Fibroblast of skin of left quadriceps (primary cell): ENCODE results near the gene MTHFD1.

Experiments used
- DNase-seq, 2 experiments: peaks; one replicate each; pipeline ENCODE4 v3.0.0-alpha.2; 2013; ENCODE audit warnings: low read depth in 2 of 2

Gene MTHFD1

GRCh38 chr14:64495252-64495651 lies 107.1 kb downstream of the MTHFD1 start:
- DNase-seq = no peak

DNA sequence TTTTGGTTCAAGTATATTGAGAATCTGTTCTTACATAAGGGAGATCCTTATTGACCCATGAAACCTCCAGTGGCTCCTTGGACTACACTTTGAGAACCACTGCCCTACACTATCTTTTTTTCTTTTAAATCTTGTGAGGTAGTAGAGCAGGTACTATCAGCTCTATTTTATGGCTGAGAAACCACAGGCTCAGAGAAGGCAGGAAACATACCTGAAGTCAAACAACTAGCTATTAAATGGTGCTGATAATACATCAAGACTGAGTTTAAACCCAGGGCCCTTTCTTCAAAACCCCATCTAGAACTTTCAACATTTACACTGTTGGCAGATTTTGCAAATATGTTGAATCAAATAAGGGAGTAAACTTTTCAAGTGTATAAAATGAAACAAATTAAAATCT lies 108.6 kb downstream of the MTHFD1 start:
- no peak for DNase-seq

GRCh38 chr14:64500088-64500487 lies 111.9 kb downstream of the MTHFD1 start:
- DNase-seq = no peak

DNA sequence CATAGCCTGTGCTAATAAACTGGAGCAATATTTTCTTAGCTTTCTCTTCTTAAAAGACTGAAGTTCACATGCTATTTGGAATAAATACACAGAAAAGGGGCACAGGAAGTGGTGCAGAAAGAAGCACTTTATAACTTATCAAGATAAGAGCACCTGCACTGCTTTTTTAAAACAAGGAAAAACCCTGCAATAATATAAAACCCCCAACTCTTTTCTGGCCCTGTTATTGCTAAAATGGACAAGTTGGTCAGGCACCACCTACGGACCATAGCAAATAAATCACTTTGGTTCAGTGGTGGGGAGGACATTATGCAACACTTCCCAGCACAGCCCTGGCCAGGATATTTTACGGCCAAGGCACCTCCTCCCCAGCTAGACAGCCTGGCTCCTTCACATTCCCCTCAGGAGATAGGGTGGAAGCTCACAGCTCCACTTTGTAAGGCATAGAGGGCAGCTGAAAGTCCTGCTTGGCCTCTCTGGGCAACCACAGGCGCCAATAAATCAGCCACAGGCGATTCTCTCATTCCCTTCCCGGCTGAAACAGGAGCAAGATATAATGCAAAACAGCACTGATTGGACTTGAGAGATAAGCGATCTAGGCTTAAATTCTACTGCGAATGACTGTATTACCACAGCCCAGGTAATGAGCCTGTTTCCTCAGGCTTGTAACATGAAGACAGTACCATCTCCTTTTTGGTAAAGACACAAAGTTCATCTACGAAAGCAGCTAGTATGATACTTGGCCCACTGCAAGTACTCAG lies 113.4 kb downstream of the MTHFD1 start:
- peak; percentile 18 to 37 for DNase-seq

DNA sequence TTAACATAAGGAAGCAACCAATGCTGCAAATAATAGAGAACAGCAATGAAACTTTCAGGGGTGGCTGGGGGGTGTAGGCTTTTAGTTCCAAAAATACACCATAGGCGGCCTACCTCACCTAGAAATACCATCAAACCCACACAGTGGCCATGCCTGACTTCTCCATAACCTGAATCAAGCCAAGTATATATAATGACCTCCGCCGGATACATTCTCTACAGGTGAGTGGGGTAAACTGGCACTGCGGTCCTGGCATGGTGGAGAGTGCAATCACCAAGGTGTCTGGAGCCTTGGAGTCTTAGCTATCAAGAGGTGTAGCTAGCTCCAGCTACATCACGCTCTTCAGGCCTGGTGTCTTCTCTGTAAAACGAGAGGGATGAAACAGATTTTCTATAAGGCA lies 114.3 kb downstream of the MTHFD1 start:
- DNase-seq = no peak

DNA sequence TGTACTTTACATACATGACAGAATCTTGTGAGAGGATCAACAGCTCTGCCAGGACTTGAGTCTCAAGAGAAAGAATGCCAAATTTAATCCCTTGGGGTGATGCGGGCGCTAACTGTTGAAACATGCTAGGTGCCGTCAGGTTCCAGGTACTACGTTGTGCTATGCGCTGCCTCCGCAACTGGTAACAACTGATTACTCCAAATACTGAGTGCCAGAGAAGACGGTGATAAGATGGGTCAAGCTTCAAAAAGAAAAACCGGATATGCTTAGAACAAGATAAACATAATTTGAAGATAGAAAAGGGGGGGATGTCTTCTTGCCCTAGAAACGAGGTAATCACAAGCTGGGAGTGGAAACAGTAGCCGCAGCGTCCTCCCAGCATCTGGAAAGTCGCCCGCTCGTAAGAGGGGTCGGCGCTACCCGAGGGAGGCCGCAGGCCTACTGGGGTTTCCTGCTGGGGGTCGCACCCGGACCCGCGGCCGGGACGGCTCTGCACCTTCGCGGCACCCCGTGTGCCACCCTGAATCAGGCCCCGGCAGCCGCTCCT lies 114.8 kb downstream of the MTHFD1 start:
- no peak for DNase-seq

DNA sequence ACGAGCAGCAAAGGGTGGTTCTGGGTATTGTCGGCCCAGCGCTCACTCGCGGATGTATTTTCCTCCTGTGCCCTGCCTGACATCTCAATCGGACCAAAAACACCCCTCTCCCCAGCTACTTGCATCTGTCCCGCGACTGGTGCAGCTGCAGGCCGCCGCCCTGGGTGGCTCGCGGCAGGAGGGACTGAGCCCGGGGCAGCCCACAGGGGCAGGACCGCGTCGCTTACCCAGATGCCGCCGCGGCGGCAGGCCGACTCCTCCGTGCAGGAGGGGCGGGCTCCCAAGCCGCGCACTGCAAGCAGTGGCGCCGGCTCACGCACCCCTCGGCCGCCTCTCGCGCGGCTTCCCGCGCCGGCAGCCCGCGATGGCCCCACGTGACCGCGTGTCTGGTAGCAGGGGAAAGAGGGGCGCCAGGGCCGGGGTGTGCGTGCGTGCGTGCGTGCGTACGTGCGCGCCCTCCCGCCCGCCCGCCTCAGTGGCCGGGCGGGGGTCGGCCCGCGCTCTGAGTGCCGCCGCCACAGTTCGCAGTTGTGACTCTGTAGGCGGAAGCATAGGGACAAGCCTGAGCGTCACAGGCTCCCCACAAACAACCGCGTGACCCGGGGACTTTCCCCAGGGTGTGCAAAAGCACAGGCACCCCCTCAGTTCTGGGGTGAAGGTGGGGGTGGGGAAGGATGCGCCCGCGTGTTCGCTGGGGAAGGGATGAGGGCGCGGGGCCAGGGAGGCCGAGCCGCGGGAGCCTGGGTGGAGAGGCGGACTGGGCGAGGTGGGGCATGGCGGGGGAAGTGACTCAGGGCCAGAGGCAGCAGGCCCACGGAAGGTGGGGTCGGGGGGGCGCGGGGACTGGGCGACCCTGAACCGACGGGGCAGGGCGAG lies 115.5 kb downstream of the MTHFD1 start, which contains the start of gene ZBTB25:
TSS of gene ZBTB25 (minus strand) at position 405 of the 876 bp plus-strand sequence. CDS start 13,305 bp downstream, outside the sequence.
- peak; percentile 87 to 90 for DNase-seq

GRCh38 chr14:64504310-64504896 lies 116.2 kb downstream of the MTHFD1 start, which contains the start of gene ZBTB1:
TSS of gene ZBTB1 (plus strand) at chr14:64504770. CDS start at chr14:64521505, 16,735 bp downstream.
- peak; percentile 69 for DNase-seq

- DNase-seq = peak; percentile 77
Observed at GRCh38 chr14:64504897-64505794, 117.0 kb downstream of the MTHFD1 start.

- no peak for DNase-seq
Observed at GRCh38 chr14:64506721-64507120, 118.6 kb downstream of the MTHFD1 start.

GRCh38 chr14:64507376-64508156 lies 119.4 kb downstream of the MTHFD1 start:
- DNase-seq = no peak

DNA sequence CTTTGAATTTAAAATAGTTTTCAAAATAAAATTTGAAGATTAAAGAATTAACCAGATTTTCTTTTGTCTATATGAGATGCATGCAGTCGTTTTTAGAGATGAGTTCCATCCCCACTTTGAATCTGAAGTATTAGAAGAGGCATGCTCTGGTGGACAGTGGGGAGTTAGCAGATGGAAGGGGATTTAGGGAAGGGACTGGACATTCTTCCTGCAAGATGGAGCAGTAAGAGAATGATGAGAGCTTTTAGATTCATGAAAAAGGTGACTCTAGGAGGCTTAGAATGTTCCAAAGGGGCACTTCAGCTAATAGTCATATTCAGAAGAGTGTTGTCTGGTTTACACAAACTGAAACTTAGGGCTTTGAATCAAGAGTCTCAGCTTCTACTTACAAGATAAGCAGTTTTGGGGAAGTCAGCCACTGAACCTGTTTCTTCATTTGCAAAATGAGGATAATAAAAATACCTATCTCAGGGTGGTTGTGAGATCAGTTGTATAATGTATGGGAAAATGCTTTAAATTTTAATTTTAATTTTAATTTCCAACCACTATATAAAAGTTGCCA lies 120.1 kb downstream of the MTHFD1 start:
- DNase-seq = no peak

- DNase-seq = no peak
Observed at GRCh38 chr14:64509036-64509435, 120.9 kb downstream of the MTHFD1 start.
